Brain microvascular endothelial cell (primary cell): ENCODE data around the gene FOXL3.

Experiments used
- DNase-seq: peaks from one replicate; pipeline ENCODE4 v3.0.0-alpha.2; 2020
- H3K27ac ChIP-seq: fragments of 250-450 bp; sonication (Bioruptor Pico); 2 replicates; pipeline ENCODE4 v1.5.1; 2020; ENCODE audit warnings: mild to moderate bottlenecking, moderate library complexity
- H3K27me3 ChIP-seq: fragments of 250-450 bp; sonication (Bioruptor Pico); replicated peaks from 2 replicates; pipeline ENCODE4 v1.5.1; 2020; ENCODE audit warnings: mild to moderate bottlenecking
- H3K36me3 ChIP-seq: fragments of 250-450 bp; sonication (Bioruptor Pico); replicated peaks from 2 replicates; pipeline ENCODE4 v1.5.1; 2020; ENCODE audit warnings: mild to moderate bottlenecking
- H3K4me3 ChIP-seq: 2 replicates; pipeline ENCODE4 v1.5.1; 2011; ENCODE audit warnings: low read depth, mild to moderate bottlenecking, control low read depth, low read length, moderate library complexity
- CTCF ChIP-seq: IDR thresholded peaks from 2 replicates; pipeline ENCODE4 v1.5.1; 2011; ENCODE audit warnings: low read depth, mild to moderate bottlenecking, moderate library complexity, low read length, control low read depth, inconsistent platforms; ENCODE audit errors: missing control alignments
- in situ Hi-C: cut with HindIII; loops from 2 replicates; pipeline ENCODE4 v1.10.0; 2017; ENCODE audit warnings: low sequenced_read_pairs, low pct_ligation_motif_present

FOXL3 gene

GRCh38 chr7:290554-291372 lies 793 bp downstream of the FOXL3 start:
- in situ Hi-C loops = no loop called here
- Histone ChIP-seq H3K27ac (no peak overlapping the region), H3K4me3 (no peak overlapping the region), H3K36me3 (no peaks in the 10 kb centered on the region), H3K27me3 (peaks cover 63% of the 10 kb centered on the region)
- no peak for TF ChIP-seq CTCF
- no peak for DNase-seq

- TF ChIP-seq CTCF = no peak
- no peak for DNase-seq
- Histone ChIP-seq H3K27ac (no peak overlapping the region), H3K36me3 (no peaks in the 10 kb centered on the region), H3K27me3 (peaks cover 60% of the 10 kb centered on the region), H3K4me3 (no peak overlapping the region)
- in situ Hi-C loops = no loop called here
Measured at GRCh38 chr7:291373-292092, 1.6 kb downstream of the FOXL3 start.

- peaks cover 60% of the 10 kb centered on the region for H3K27me3 ChIP-seq
- no peak for TF ChIP-seq CTCF
- H3K27ac ChIP-seq = no peak overlapping the region
- in situ Hi-C loops = no loop called here
- DNase-seq = no peak
- H3K36me3 ChIP-seq = no peaks in the 10 kb centered on the region
- no peak overlapping the region for H3K4me3 ChIP-seq
Measured at GRCh38 chr7:292226-292625, 2.3 kb downstream of the FOXL3 start.

GRCh38 chr7:292826-293225 lies 2.9 kb downstream of the FOXL3 start:
- Histone ChIP-seq H3K4me3 (no peak overlapping the region), H3K27me3 (peaks cover 60% of the 10 kb centered on the region), H3K36me3 (no peaks in the 10 kb centered on the region), H3K27ac (no peak overlapping the region)
- in situ Hi-C loops = no loop called here
- no peak for TF ChIP-seq CTCF
- no peak for DNase-seq

- in situ Hi-C loops = no loop called here
Measured at GRCh38 chr7:293681-294439, 3.9 kb downstream of the FOXL3 start.

More at GRCh38 chr7:293681-294439, 3.9 kb downstream of the FOXL3 start:
- peaks cover 53% of the 10 kb centered on the region for H3K27me3 ChIP-seq
- DNase-seq = no peak
- TF ChIP-seq CTCF = no peak
- H3K36me3 ChIP-seq = no peaks in the 10 kb centered on the region
- no peak overlapping the region for H3K4me3 ChIP-seq
- no peak overlapping the region for H3K27ac ChIP-seq
